ENCODE data around the gene BCAN. TPM values are rescaled to one million over a fixed set of nuclear protein-coding genes. Genes with fewer than 3 reads are reported as not detected.

BCAN gene
- total RNA-seq, 6 donors from 2014 or later, result 0.11 to 0.13 TPM; not detected in 4

DNA sequence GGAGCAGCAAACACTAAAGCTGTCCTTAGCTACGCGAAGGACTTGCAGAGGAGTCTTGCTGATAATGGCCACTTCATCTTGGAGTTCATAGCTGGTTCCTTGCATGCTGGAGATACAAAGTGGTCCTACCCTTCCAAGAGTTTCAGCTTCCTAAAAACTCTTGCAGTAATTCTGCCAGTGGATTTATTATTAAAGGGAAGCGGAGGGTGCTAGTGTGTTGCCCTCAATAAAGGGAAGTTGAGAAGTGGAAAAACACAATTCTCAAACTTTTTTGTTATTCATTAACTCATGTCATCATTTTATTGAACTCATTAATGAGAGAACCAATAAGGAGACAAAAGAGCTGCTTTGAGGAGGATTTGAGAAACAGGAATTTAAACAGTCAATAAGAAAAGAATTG is 29.3 kb upstream of the BCAN start:
- TF ChIP-seq EP300 (IDR thresholded peaks at IDR 0.05) (no peak), POLR2AphosphoS5 (IDR thresholded peaks at IDR 0.05) (no peak), POLR2A (IDR thresholded peaks at IDR 0.05) (no peak)
- TF ChIP-seq, protein P1, sequence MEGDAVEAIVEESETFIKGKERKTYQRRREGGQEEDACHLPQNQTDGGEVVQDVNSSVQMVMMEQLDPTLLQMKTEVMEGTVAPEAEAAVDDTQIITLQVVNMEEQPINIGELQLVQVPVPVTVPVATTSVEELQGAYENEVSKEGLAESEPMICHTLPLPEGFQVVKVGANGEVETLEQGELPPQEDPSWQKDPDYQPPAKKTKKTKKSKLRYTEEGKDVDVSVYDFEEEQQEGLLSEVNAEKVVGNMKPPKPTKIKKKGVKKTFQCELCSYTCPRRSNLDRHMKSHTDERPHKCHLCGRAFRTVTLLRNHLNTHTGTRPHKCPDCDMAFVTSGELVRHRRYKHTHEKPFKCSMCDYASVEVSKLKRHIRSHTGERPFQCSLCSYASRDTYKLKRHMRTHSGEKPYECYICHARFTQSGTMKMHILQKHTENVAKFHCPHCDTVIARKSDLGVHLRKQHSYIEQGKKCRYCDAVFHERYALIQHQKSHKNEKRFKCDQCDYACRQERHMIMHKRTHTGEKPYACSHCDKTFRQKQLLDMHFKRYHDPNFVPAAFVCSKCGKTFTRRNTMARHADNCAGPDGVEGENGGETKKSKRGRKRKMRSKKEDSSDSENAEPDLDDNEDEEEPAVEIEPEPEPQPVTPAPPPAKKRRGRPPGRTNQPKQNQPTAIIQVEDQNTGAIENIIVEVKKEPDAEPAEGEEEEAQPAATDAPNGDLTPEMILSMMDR (IDR thresholded peaks at IDR 0.05), result no peak
- WGBS, 2 donors, result 34 to 47% methylated on average over 3 of the region's 3 CpGs
- Histone ChIP-seq H3K27me3 (no peaks in the 10 kb centered on the region), H3K4me1 (peaks cover 5 to 12% (median 12%) of the 10 kb centered on the region in 4 donors), H3K4me3 (no peak overlapping the region), H3K9me3 (no peaks in the 10 kb centered on the region), H3K27ac (no peak overlapping the region), H3K36me3 (no peaks in the 10 kb centered on the region)
- DNase-seq (no peak), ATAC-seq (ENCODE audit: low FRiP score in 2 of 2) (no peak)

DNA sequence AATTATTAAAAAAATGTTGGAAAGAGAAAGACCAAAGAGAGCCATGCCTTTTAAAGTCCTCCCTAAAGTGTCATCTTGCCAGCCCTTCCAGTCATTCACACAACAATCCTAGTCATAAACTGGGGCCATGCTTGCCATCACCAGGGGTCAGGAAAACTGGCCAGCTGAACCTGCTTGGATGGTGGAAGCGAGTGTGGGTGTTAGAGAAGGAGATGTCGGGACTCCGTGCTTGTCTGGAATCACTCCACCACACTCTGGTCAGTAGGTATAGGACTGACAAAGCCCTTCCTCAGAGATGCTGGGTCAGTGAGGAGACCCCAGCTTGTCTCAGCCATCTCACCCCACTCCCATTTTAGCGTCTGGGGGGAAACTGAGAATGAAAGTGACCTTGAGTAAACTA is 26.0 kb upstream of the BCAN start:
- Histone ChIP-seq H3K27me3 (peaks cover 0 to 2% (median 0%) of the 10 kb centered on the region in 4 donors), H3K36me3 (no peaks in the 10 kb centered on the region), H3K4me1 (peaks cover 5 to 12% (median 9%) of the 10 kb centered on the region in 4 donors), H3K9me3 (no peaks in the 10 kb centered on the region), H3K4me3 (peak overlapping the region in 1 of 4 donors; percentile 5), H3K27ac (peak overlapping the region; percentile 5 to 49 (median 42))
- WGBS, 2 donors, result 16 to 40% methylated on average over 4 of the region's 4 CpGs
- TF ChIP-seq POLR2A (IDR thresholded peaks at IDR 0.05) (no peak), POLR2AphosphoS5 (IDR thresholded peaks at IDR 0.05) (no peak), EP300 (IDR thresholded peaks at IDR 0.05) (no peak)
- TF ChIP-seq, protein P1 (IDR thresholded peaks at IDR 0.05), result no peak
- DNase-seq, result no peak
- no peak for ATAC-seq (ENCODE audit: low FRiP score in 2 of 2)

DNA sequence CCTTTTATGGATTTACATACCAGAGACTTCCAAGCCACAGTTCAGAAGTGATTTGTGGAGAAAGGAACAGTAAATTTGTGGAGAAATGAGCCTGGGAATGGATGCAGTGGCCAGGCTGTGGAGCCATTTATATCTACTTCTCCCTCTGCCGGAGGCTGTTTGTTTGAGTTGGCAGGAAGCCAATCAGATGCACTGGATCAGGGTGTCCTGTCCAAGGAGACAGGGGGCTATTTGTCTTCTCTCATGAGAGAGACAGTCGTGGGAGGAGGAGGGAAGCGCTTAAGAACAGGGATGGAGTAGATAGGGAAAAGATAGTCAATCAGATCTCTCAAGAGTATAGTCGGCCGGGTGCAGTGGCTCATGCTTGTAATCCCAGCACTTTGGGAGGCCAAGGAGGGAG is 25.5 kb upstream of the BCAN start:
- ATAC-seq (ENCODE audit: low FRiP score in 2 of 2) (no peak), DNase-seq (no peak)
- Histone ChIP-seq H3K9me3 (no peaks in the 10 kb centered on the region), H3K27ac (peak overlapping the region; percentile 5 to 49 (median 42)), H3K4me3 (peak overlapping the region in 1 of 4 donors; percentile 5), H3K27me3 (peaks cover 0 to 2% (median 0%) of the 10 kb centered on the region in 4 donors), H3K36me3 (no peaks in the 10 kb centered on the region), H3K4me1 (peaks cover 5 to 12% (median 9%) of the 10 kb centered on the region in 4 donors)
- TF ChIP-seq POLR2AphosphoS5 (IDR thresholded peaks at IDR 0.05), result peak; percentile 35 to 43
- TF ChIP-seq, protein P1 (IDR thresholded peaks at IDR 0.05), result no peak
- peak in 2 of 4 donors; percentile 69 to 84 for TF ChIP-seq EP300 (IDR thresholded peaks at IDR 0.05)
- TF ChIP-seq POLR2A (IDR thresholded peaks at IDR 0.05), result no peak
- WGBS, 2 donors, result 10 to 18% methylated on average over 5 of the region's 5 CpGs

DNA sequence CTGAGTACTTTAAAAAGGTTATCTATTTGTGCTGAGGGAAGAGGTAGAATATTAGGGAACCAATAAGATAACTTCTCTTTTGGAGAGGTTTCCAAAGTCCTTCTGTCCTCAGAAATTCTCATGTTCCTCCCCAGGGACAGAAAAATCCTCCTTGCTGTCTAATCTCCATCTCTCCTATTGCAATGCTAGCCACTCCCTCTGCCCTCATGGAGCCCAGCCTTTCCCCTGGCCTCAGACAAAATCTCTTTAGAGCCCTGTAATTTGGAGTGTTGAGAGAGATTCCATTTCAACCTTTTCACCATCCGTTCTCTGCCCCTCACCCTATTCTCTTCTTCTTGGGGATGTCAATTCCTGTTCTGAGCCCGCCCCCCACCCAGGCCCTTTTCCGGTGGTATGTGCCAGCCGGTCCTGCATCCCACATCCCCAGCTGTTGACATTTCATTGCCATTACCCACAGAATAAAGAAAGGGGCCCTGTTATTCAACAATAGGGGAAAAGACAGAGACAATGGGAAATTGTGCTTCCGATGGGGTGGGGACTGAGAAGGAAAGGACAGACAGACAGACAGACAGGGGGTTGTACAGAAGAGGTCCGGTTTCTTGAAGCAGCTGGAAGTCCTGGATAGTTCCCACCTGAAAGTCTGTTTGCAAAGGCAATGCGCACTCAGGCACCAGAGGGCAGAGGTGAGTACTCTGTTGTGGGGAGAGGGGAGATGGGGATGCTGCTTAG is 22.9 kb upstream of the BCAN start, which contains the start of gene HAPLN2:
TSS of gene HAPLN2 (plus strand) at position 563 of the 729 bp plus-strand sequence. CDS start 4,076 bp downstream, outside the sequence.
- Histone ChIP-seq H3K27ac (no peak within 1 kb of the TSS), H3K27me3 (peaks cover 0 to 9% (median 6%) of the 10 kb centered on the region in 4 donors), H3K4me3 (no peak within 1 kb of the TSS), H3K4me1 (peaks cover 9 to 17% (median 13%) of the 10 kb centered on the region in 4 donors), H3K36me3 (no peaks in the 10 kb centered on the region), H3K9me3 (no peaks in the 10 kb centered on the region)
- 10 to 18% methylated on average over 7 of the region's 7 CpGs for WGBS, 2 donors
- ATAC-seq (ENCODE audit: low FRiP score in 2 of 2) (no peak), DNase-seq (no peak)
- no peak for TF ChIP-seq POLR2A (IDR thresholded peaks at IDR 0.05)
- TF ChIP-seq EP300 (IDR thresholded peaks at IDR 0.05), result no peak
- TF ChIP-seq, protein P1 (IDR thresholded peaks at IDR 0.05), result peak in 1 of 6 experiments; percentile 11
- no peak for TF ChIP-seq POLR2AphosphoS5 (IDR thresholded peaks at IDR 0.05)
